Left lung (tissue), 10 donors: ENCODE data around the gene GARRE1. TPM values are rescaled to one million over a fixed set of nuclear protein-coding genes. Genes with fewer than 3 reads are reported as not detected.

Experiments used
- ATAC-seq: fragments of 200-7000 bp; cut with Tn5 transposase; one replicate; pipeline ENCODE4 v1.9.1; 2020; ENCODE audit warnings: moderate library complexity
- DNase-seq, 4 donors: peaks; one replicate each; pipeline ENCODE4 v3.0.0-alpha.2; 2013 to 2020
- H3K27ac ChIP-seq, 2 donors: fragments of 200-600 bp; sonication (generic) in 1 of 2; one replicate each; pipeline versions ENCODE4 v1.5.0 to v1.8.0; 2020 to 2021
- H3K27me3 ChIP-seq, 2 donors: fragments of 200-600 bp; sonication (generic) in 1 of 2; one replicate each; pipeline versions ENCODE4 v1.5.0 to v1.8.0; 2020 to 2021
- H3K36me3 ChIP-seq, 2 donors: fragments of 200-600 bp; sonication (generic) in 1 of 2; one replicate each; pipeline versions ENCODE4 v1.5.0 to v1.8.0; 2020 to 2021
- H3K4me1 ChIP-seq, 2 donors: fragments of 200-600 bp; one replicate each; pipeline ENCODE4 v1.8.0; 2021
- H3K4me3 ChIP-seq, 2 donors: fragments of 200-600 bp; sonication (generic) in 1 of 2; one replicate each; pipeline versions ENCODE4 v1.5.0 to v1.8.0; 2020 to 2021; ENCODE audit warnings: mild to moderate bottlenecking in 1 of 2
- H3K9me3 ChIP-seq, 2 donors: fragments of 200-600 bp; sonication (generic) in 1 of 2; one replicate each; pipeline versions ENCODE4 v1.5.0 to v1.8.0; 2020 to 2021
- CTCF ChIP-seq, 2 donors: fragments of 200-600 bp; sonication (generic) in 1 of 2; IDR thresholded peaks; one replicate each; pipeline versions ENCODE4 v1.5.0 to v1.8.0; 2021; ENCODE audit warnings: antibody characterized with exemption in 2 of 2
- intact Hi-C, 2 donors: fragments of 100-400 bp; cut with DNase I; formaldehyde crosslinking; loops; one replicate each; pipeline versions ENCODE4 v1.11.2 to v1.14.2; 2022
- polyA plus RNA-seq, 6 donors: library from polyadenylated mRNA; unstranded; fragments of 120-200 nt; gene quantifications; one replicate each; pipeline ENCODE4 v1.2.1, GENCODE V29; 2013; ENCODE audit not compliant: insufficient read length in 6 of 6
- total RNA-seq, 2 donors: library from RNA; stranded (reverse); fragmentation: NEBNext Ultra II Directional; extraction: Animal tissue kit (Norgen Biotek cat#: 25700); gene quantifications; one replicate each; pipeline ENCODE4 v1.2.1, GENCODE V29; 2021
- donor health status: DM: no; HTN: yes; CAD: no.
- donor health status: DM: no; HTN: no; CAD: no.

Gene GARRE1
- total and polyA plus RNA-seq, 8 donors: 26.2 to 45.2 (median 36.4) TPM

- no peak for ATAC-seq
- H3K36me3 ChIP-seq: no peaks in the 10 kb centered on the region
- H3K9me3 ChIP-seq: no peaks in the 10 kb centered on the region
- H3K27ac ChIP-seq: no peak overlapping the region
- no peaks in the 10 kb centered on the region for H3K4me1 ChIP-seq
- H3K4me3 ChIP-seq: no peak overlapping the region
- intact Hi-C loops: no loop called here
- no peak for DNase-seq
- no peak for TF ChIP-seq CTCF (IDR thresholded peaks at IDR 0.05)
- H3K27me3 ChIP-seq: no peaks in the 10 kb centered on the region
These were observed 40.7 kb downstream of the GARRE1 start for GRCh38 chr19:34295103-34295502.

GRCh38 chr19:34298891-34299520, 44.7 kb downstream of the GARRE1 start:
- Histone ChIP-seq H3K4me3 (no peak overlapping the region), H3K27ac (no peak overlapping the region), H3K27me3 (no peaks in the 10 kb centered on the region), H3K4me1 (no peaks in the 10 kb centered on the region), H3K36me3 (peaks cover 0 to 17% of the 10 kb centered on the region in 2 donors), H3K9me3 (no peaks in the 10 kb centered on the region)
- intact Hi-C loops: no loop called here
- DNase-seq (no peak), ATAC-seq (no peak)
- no peak for TF ChIP-seq CTCF (IDR thresholded peaks at IDR 0.05)

DNA sequence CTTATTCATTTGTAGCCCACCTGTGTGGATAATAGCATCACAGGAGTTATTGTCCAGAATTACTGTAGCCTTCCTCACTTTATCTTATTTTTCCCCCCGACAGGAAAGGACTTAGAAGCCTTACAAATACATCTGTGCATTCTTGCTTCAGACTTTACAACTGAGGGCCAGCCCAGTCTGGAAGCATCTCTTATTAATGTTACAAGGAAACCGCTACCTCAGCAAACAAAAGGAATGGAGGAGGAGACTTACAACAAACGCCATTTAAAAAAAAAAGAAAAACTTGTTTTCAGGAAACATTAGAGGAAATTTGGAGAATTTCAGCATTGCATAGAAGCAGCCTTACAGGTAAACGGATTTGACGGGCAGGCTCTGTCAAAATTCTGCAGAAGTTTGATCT, 45.2 kb downstream of the GARRE1 start:
- Histone ChIP-seq H3K36me3 (peaks cover 0 to 19% of the 10 kb centered on the region in 2 donors), H3K27me3 (no peaks in the 10 kb centered on the region), H3K4me1 (no peaks in the 10 kb centered on the region), H3K4me3 (no peak overlapping the region), H3K9me3 (no peaks in the 10 kb centered on the region), H3K27ac (no peak overlapping the region)
- intact Hi-C loops: no loop called here
- no peak for TF ChIP-seq CTCF (IDR thresholded peaks at IDR 0.05)
- no peak for DNase-seq
- ATAC-seq: no peak

GRCh38 chr19:34300380-34300779, 46.0 kb downstream of the GARRE1 start:
- Histone ChIP-seq H3K36me3 (peaks cover 0 to 22% of the 10 kb centered on the region in 2 donors), H3K27ac (no peak overlapping the region), H3K4me1 (no peaks in the 10 kb centered on the region), H3K9me3 (no peaks in the 10 kb centered on the region), H3K27me3 (no peaks in the 10 kb centered on the region), H3K4me3 (no peak overlapping the region)
- TF ChIP-seq CTCF (IDR thresholded peaks at IDR 0.05): no peak
- intact Hi-C loops: no loop called here
- ATAC-seq (no peak), DNase-seq (no peak)

GRCh38 chr19:34300962-34301361, 46.6 kb downstream of the GARRE1 start:
- no peak for TF ChIP-seq CTCF (IDR thresholded peaks at IDR 0.05)
- intact Hi-C loops: no loop called here
- Histone ChIP-seq H3K27me3 (no peaks in the 10 kb centered on the region), H3K27ac (no peak overlapping the region), H3K9me3 (no peaks in the 10 kb centered on the region), H3K36me3 (peaks cover 0 to 23% of the 10 kb centered on the region in 2 donors), H3K4me3 (no peak overlapping the region), H3K4me1 (peaks cover 0 to under 1% of the 10 kb centered on the region in 2 donors)
- ATAC-seq (no peak), DNase-seq (no peak)

Other genes with a start within 250 kb of the GARRE1 start
- gene LSM14A, start 82.0 kb upstream of the GARRE1 start, total RNA-seq: 100 to 1,000 TPM in 1 of 2 donors, 10 to 100 TPM in 1; 88.0 to 108 TPM
- gene LSM14A, start 82.0 kb upstream of the GARRE1 start, polyA plus RNA-seq: 100 to 1,000 TPM; 133 to 176 (median 162) TPM
- gene GPI, start 110.6 kb downstream of the GARRE1 start, total RNA-seq: 100 to 1,000 TPM; 189 to 248 TPM
- gene GPI, start 110.6 kb downstream of the GARRE1 start, polyA plus RNA-seq: 100 to 1,000 TPM in 5 of 6 donors, 10 to 100 TPM in 1; 99.2 to 111 (median 107) TPM
- 10 to 100 TPM in 1 of 2 donors, 1 to 10 TPM in 1; 5.0 to 11.4 TPM for gene PDCD2L, start 149.8 kb downstream of the GARRE1 start, total RNA-seq
- gene PDCD2L, start 149.8 kb downstream of the GARRE1 start, polyA plus RNA-seq: 10 to 100 TPM; 10.9 to 14.7 (median 12.9) TPM
- 10 to 100 TPM; 61.1 to 69.1 TPM for gene UBA2, start 173.8 kb downstream of the GARRE1 start, total RNA-seq
- 100 to 1,000 TPM; 152 to 171 (median 159) TPM for gene UBA2, start 173.8 kb downstream of the GARRE1 start, polyA plus RNA-seq
- gene WTIP, start 227.2 kb downstream of the GARRE1 start, total RNA-seq: 10 to 100 TPM; 19.1 to 39.3 TPM
- 10 to 100 TPM; 22.9 to 34.2 (median 26.1) TPM for gene WTIP, start 227.2 kb downstream of the GARRE1 start, polyA plus RNA-seq